GM18508 (cell line): ENCODE measurements around the gene SMIM35.

Source experiments
- ATAC-seq: cut with Tn5 transposase; IDR thresholded peaks from one replicate; pipeline ENCODE4 v1.9.1; 2021; ENCODE audit warnings: moderate number of reproducible peaks; ENCODE audit not compliant: insufficient read depth, unreplicated experiment

The SMIM35 gene

GRCh38 chr11:118060081-118060661, 26.6 kb downstream of the SMIM35 start:
- ATAC-seq = no peak

- no peak for ATAC-seq
Measured at GRCh38 chr11:118059246-118059940, 27.4 kb downstream of the SMIM35 start.

GRCh38 chr11:118058311-118059245, 28.2 kb downstream of the SMIM35 start:
- no peak for ATAC-seq

DNA sequence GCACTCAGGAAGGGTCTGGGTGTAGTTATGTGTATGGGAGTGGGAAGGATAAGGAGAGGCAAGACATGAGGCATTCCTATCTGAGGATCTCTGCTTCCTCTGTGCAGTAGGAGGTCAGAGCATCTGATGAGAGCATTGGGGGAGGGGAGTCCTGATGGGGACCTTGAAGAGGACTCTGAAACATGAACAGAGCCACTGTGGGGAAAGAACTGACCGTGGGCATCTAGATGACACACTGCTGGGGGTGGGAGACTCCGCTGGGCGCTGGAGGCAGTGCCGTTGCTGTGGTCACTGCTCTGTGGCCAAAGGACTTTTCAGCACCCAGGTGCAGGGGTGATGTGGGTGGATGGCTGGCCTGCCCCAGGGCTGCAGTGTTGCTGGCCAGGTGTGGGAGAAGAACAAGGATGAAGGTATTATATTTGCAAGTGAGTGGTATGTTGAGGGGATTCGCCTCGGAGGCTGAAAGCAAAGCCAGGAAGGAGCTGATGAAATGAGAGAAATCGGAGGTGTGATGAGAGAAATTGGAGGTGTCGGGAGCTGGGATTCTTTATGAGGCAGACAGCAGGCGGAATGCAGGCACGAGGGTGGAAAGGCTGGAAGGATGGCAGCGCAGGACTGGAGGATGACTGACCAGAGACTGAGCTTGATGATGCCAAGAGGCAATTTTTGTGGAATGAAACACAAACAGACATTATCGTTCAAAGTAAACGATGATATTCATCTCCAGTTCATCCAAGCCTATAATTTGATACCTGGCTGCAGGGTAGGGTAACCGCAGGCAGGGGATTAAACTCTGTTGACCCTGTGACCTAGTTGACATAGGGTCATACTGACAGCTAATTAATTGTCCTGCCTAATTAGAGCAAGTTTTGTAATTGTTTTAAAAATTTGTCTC, 29.3 kb downstream of the SMIM35 start:
- ATAC-seq = no peak

GRCh38 chr11:118056806-118057205, 30.0 kb downstream of the SMIM35 start:
- no peak for ATAC-seq

- ATAC-seq = no peak
Measured at GRCh38 chr11:118055966-118056365, 30.8 kb downstream of the SMIM35 start.

DNA sequence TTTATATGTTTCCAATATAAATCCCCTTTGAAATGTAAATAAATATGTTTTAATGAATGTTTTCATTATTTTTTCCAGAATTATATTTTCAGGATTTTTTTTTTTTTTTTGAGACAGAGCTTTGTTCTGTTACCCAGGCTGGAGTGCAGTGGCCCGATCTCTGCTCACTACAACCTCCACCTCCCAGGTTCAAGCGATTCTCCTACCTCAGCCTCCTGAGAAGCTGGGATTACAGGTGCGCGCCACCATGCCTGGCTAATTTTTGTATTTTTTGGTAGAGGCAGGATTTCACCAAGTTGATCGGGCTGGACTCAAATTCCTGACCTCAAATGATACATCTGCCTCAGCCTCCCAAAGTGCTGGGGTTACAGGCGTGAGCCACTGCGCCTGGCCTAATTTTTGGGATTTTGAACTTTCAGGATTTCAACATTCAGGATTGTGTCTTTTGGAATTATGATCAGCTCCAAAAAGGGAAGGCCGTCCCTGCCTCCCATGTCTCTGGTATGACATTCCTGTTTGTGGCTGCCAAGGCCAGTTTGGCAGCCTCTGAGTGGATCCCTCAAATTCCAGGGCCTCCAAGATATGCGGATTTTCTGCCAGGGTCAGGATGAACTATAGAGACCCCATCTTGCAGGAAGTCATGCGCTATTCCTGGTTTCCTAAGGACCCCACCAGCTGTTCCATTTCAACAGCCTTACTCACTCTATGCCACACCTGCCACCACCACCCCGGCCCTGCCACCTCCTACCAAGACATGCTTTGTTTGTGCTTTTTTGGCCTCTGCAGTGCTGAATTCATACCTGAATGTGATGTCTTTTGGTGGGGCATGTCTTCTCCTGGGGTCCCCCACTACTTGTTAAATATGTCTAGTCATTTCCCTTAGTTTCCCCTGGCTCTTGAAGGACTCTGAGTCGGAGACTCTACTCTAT, 31.8 kb downstream of the SMIM35 start:
- ATAC-seq = no peak

DNA sequence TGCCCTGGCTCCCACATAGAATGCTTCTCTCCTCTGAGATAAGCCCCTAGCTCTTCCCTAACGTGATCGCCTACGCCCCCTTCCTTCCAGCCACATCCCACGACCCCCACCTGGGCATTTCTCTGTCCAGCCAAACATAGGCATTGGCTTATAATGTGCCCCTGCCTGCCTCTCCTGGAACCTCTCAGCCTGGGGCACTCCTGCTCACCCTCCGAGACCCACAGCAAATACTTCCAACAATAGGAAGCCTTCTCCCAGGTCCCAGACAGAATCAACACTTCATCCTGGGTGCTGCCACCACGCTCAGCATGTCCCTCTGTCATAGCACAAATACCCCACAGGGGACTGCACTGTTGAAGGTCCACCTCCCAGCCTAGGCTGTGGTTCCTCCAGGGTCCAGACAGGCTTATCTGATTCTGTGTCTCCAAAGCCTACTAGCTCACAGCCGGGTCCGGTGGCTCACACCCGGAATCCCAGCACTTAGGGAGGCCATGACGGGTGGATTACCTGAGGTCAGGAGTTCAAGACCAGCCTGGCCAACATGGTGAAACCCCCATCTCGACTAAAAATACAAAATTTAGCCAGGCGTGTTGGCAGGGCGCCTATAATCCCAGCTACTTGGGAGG, 34.1 kb downstream of the SMIM35 start:
- ATAC-seq = no peak

DNA sequence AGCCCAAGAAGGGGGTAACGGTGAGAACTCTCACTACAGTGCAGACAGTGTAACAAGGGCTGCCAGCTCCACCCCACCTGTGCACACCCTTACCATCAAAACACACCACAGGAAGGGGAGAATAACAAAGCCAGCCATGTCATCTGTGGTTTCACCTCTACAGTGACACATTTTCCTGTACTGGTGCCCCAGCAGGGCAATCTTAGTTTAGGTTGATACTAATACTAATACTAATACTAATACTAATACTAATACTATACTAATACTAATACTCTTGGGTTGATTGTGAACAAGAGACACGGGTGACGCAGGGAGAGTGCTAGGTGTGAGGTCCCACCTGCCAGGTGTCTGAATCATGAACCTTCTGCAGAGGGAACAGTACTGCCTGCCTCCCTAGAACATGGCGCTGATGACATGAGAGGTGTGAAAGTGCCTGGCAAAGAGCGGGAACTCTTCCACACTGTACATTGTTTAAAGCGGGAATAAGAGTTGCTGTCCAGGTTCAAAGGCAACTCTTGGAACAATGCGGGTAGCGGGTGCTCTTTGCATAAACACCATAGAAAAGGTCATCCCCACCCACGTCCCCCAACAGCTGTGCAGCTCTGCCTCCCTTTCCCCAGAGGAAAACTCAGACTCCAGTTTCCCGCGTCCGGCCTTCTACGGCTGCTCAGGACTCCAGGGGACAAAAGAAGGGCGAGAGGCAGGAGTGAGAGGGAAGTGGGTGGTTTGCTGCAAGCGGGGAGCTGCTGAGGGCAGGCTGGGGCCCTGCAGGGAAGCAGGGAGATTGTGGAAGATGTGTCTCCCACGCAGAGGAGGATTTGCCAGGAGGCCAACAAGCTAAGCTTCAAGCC, 34.9 kb downstream of the SMIM35 start:
- ATAC-seq = no peak

- ATAC-seq = no peak
Measured at GRCh38 chr11:118051136-118051610, 35.6 kb downstream of the SMIM35 start.

DNA sequence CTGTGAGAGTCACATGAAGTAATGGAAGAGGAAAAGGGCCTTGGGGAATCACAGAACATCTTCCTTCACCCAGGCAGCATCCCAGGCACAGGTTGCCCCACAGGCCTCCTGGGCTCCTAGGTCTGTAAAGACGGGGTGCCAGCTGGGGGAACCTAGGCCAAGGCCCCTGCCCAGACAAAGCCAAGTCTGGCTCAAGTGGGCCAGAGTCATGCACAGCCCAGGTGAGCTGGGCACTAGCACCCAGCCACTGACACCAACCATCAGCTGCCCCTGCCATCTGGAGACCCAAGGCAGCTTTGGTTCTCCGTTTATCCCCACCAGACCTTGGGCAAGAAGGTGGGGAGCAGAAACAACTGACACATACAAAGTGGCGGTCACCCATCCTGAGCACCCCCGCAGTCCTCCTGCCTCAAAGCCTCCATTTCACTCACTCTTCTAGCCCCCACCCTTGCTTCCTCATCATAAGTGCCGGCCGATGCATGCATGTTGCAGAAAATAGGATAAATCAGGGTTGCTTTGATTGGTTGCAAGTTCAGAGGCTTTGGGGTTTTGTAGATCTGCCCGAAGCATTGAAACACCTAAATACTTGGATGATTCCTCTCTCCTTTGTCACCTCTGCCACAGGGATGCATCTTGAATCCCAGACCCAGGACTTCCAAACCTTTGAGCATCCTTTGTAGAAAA, 36.4 kb downstream of the SMIM35 start:
- no peak for ATAC-seq

GRCh38 chr11:118049771-118050170, 37.0 kb downstream of the SMIM35 start:
- no peak for ATAC-seq

GRCh38 chr11:118048472-118049370, 38.0 kb downstream of the SMIM35 start:
- no peak for ATAC-seq

DNA sequence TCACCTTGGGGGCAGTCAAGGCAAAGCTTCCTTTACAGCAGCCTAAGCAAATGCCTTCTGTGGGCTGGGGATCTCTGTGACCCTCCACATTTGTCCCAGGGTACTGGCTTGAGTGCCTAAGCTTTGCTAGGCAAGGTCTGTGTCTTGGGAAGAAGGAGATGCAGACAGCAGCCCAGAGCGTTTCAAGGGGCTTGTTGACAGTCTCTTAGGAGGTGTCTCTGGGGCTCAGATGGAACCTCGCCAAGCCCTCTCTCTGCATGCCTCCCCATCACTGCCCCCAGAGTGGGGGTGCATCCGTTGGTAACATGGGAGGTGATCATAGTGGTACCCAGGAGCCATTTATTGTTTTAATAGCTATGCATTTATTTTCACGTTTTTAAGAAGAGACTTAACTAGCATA, 39.0 kb downstream of the SMIM35 start:
- no peak for ATAC-seq

DNA sequence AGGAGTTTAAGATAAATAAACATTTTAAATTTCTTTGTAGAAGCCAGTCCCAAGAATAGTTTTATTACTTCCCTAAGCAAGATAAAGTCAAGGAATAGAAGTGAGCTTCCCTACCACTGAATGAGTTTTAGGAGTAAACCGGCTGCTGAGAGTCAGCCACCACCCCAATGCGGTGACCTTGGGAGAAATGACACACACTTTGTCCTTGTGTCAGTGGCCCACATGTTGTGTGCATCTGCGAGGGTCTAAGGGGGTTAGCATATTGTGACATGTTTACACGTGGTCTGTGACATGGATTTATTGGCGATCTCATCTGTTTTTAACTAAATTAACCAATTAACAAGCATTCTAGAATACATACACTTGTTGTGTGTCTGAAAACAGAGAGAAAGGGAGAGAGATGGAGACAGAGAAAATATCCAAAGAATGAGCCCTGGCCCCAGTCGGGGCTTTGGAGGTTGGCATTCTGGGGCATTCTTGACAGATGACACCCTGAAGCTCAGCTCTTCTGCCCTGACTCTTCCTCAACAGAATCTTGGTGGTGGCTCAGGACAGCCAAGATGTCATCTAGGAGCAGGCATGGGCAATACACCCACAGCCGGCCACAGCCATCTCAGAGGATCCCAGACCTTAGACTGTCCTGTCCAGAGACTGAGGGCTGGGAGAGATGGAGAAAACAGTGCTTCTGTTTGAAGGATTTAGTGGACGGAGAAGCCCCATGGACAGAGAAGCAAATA, 39.6 kb downstream of the SMIM35 start:
- no peak for ATAC-seq
